ENCODE measurements around the gene ATP6V0C.

The ATP6V0C gene

DNA sequence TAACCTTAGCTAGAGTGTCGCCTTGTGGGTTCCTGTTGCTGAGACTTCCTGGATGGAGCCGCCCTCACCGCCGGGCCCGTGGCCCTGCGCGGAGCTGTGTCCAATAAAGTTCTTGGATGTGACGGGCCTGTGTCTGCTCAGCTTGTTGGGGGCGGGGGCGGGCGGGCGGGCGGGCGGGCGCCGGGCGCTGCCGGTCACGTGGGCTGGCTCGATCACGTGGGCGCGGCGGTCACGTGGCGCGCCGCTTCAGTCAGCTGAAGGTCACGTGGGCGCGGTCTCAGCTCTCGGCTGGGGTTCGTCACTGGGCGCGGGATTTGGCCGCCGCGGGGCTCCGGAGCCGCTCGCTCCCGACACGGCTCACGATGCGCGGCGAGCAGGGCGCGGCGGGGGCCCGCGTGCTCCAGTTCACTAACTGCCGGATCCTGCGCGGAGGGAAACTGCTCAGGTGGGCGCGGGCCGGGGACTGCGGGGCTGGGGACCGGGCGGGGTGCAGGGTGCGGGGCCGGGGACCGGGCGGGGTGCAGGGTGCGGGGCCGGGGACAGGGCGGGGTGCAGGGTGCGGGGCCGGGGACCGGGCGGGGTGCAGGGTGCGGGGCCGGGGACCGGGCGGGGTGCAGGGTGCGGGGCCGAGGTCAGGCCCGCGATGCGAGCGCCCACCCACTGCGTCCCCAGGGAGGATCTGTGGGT, 6.5 kb downstream of the ATP6V0C start, which contains the start of gene AMDHD2:
AMDHD2 (plus strand) TSS at position 275 of the 687 bp plus-strand sequence; CDS start at position 363, 88 bp downstream.
- Histone ChIP-seq H3K9ac (ENCODE audit: low read depth in 1 of 2, low read length in 2 of 2) (peak within 1 kb of the TSS; percentile 43 to 57), H3K4me3 (ENCODE audit: low read depth in 1 of 2, low read length in 2 of 2) (peak within 1 kb of the TSS; percentile 73 to 74), H3K9me3 (ENCODE audit: control insufficient read depth in 1 of 2, low read length in 2 of 2) (no peaks in the 10 kb centered on the region), H3K27me3 (ENCODE audit: control insufficient read depth in 1 of 2, insufficient read depth in 2 of 2, low read length in 2 of 2) (no peaks in the 10 kb centered on the region), H3K27ac (ENCODE audit: low read depth, low read length) (peak within 1 kb of the TSS; percentile 63), H3K36me3 (ENCODE audit: control insufficient read depth in 1 of 2, insufficient read depth in 2 of 2, low read length in 2 of 2) (peaks cover 0 to 18% of the 10 kb centered on the region in 2 donors), H3K4me1 (ENCODE audit: control insufficient read depth in 1 of 2, insufficient read depth in 2 of 2, low read length in 2 of 2) (peaks cover 69 to 75% of the 10 kb centered on the region in 2 donors)

- Histone ChIP-seq H3K9ac (ENCODE audit: low read depth in 1 of 2, low read length in 2 of 2) (peak overlapping the region; percentile 43 to 57), H3K4me1 (ENCODE audit: control insufficient read depth in 1 of 2, insufficient read depth in 2 of 2, low read length in 2 of 2) (peaks cover 62 to 68% of the 10 kb centered on the region in 2 donors), H3K36me3 (ENCODE audit: control insufficient read depth in 1 of 2, insufficient read depth in 2 of 2, low read length in 2 of 2) (peaks cover 0 to 18% of the 10 kb centered on the region in 2 donors)
These were observed 7.2 kb downstream of the ATP6V0C start for GRCh38 chr16:2520784-2521531.

DNA sequence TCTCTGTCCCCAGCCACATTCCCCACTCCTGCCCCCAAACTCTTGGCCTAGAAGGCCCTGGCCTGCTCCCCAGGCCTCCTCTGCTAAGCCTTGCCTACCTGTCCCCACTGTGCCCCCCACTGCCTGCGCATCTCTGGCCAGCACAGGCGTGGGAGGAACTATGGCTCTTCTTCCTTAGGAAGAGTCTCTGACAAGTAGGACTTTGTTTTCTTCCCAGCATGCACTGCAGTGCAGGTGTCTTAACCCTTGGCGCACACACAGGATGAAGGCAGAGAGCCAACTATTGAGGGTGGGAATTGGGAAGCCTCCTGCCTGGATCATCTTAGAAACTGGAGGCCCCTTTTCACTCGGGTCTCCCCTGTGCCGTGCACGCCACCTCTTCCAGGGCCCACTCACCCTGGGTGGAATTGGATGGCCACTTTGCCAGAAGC, 10.1 kb downstream of the ATP6V0C start:
- peak overlapping the region; percentile 10 for H3K27ac ChIP-seq (ENCODE audit: low read depth, low read length)
- no peaks in the 10 kb centered on the region for H3K9me3 ChIP-seq (ENCODE audit: control insufficient read depth in 1 of 2, low read length in 2 of 2)
- H3K27me3 ChIP-seq (ENCODE audit: control insufficient read depth in 1 of 2, insufficient read depth in 2 of 2, low read length in 2 of 2): no peaks in the 10 kb centered on the region
- H3K4me3 ChIP-seq (ENCODE audit: low read depth in 1 of 2, low read length in 2 of 2): peak overlapping the region; percentile 42 to 50
- peaks cover 8 to 35% of the 10 kb centered on the region in 2 donors for H3K36me3 ChIP-seq (ENCODE audit: control insufficient read depth in 1 of 2, insufficient read depth in 2 of 2, low read length in 2 of 2)
- peaks cover 34 to 42% of the 10 kb centered on the region in 2 donors for H3K4me1 ChIP-seq (ENCODE audit: control insufficient read depth in 1 of 2, insufficient read depth in 2 of 2, low read length in 2 of 2)
- peak overlapping the region; percentile 13 to 20 for H3K9ac ChIP-seq (ENCODE audit: low read depth in 1 of 2, low read length in 2 of 2)

More at GRCh38 chr16:2520784-2521531, 7.2 kb downstream of the ATP6V0C start:
- peak overlapping the region; percentile 42 for H3K27ac ChIP-seq (ENCODE audit: low read depth, low read length)
- H3K9me3 ChIP-seq (ENCODE audit: control insufficient read depth in 1 of 2, low read length in 2 of 2): no peaks in the 10 kb centered on the region
- H3K4me3 ChIP-seq (ENCODE audit: low read depth in 1 of 2, low read length in 2 of 2): peak overlapping the region; percentile 73 to 74
- H3K27me3 ChIP-seq (ENCODE audit: control insufficient read depth in 1 of 2, insufficient read depth in 2 of 2, low read length in 2 of 2): no peaks in the 10 kb centered on the region

- H3K4me1 ChIP-seq (ENCODE audit: control insufficient read depth in 1 of 2, insufficient read depth in 2 of 2, low read length in 2 of 2): peaks cover 28 to 36% of the 10 kb centered on the region in 2 donors
- peaks cover 8 to 35% of the 10 kb centered on the region in 2 donors for H3K36me3 ChIP-seq (ENCODE audit: control insufficient read depth in 1 of 2, insufficient read depth in 2 of 2, low read length in 2 of 2)
- H3K27me3 ChIP-seq (ENCODE audit: control insufficient read depth in 1 of 2, insufficient read depth in 2 of 2, low read length in 2 of 2): no peaks in the 10 kb centered on the region
- H3K9ac ChIP-seq (ENCODE audit: low read depth in 1 of 2, low read length in 2 of 2): peak overlapping the region; percentile 13 to 20
- no peaks in the 10 kb centered on the region for H3K9me3 ChIP-seq (ENCODE audit: control insufficient read depth in 1 of 2, low read length in 2 of 2)
- H3K27ac ChIP-seq (ENCODE audit: low read depth, low read length): peak overlapping the region; percentile 50
- H3K4me3 ChIP-seq (ENCODE audit: low read depth in 1 of 2, low read length in 2 of 2): peak overlapping the region; percentile 42 to 50
These were observed 10.7 kb downstream of the ATP6V0C start for GRCh38 chr16:2524339-2524938.

DNA sequence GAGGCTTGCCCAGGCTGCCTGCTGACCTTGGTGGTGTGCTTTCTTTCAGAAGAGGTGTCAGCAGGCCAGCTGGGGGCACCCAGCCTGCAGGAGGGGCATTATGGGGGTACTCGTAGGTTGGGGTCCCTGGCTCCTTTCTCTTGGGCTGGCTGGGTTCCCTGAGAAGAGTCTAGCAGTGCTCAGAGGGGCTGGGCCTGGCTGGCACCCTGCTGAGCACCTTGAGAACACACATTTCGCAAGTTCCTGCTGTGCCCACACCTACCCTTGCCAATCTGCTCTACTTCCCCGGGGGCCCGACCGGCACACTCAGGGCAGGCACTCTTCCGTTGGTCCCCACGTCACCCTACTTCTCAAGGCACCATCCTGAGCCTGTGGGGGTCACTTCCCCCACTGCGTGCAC, 12.4 kb downstream of the ATP6V0C start:
- Histone ChIP-seq H3K9me3 (ENCODE audit: control insufficient read depth in 1 of 2, low read length in 2 of 2) (no peaks in the 10 kb centered on the region), H3K36me3 (ENCODE audit: control insufficient read depth in 1 of 2, insufficient read depth in 2 of 2, low read length in 2 of 2) (peaks cover 11 to 41% of the 10 kb centered on the region in 2 donors), H3K4me1 (ENCODE audit: control insufficient read depth in 1 of 2, insufficient read depth in 2 of 2, low read length in 2 of 2) (peaks cover 20 to 36% of the 10 kb centered on the region in 2 donors), H3K4me3 (ENCODE audit: low read depth in 1 of 2, low read length in 2 of 2) (no peak overlapping the region), H3K27me3 (ENCODE audit: control insufficient read depth in 1 of 2, insufficient read depth in 2 of 2, low read length in 2 of 2) (no peaks in the 10 kb centered on the region), H3K9ac (ENCODE audit: low read depth in 1 of 2, low read length in 2 of 2) (no peak overlapping the region), H3K27ac (ENCODE audit: low read depth, low read length) (no peak overlapping the region)

DNA sequence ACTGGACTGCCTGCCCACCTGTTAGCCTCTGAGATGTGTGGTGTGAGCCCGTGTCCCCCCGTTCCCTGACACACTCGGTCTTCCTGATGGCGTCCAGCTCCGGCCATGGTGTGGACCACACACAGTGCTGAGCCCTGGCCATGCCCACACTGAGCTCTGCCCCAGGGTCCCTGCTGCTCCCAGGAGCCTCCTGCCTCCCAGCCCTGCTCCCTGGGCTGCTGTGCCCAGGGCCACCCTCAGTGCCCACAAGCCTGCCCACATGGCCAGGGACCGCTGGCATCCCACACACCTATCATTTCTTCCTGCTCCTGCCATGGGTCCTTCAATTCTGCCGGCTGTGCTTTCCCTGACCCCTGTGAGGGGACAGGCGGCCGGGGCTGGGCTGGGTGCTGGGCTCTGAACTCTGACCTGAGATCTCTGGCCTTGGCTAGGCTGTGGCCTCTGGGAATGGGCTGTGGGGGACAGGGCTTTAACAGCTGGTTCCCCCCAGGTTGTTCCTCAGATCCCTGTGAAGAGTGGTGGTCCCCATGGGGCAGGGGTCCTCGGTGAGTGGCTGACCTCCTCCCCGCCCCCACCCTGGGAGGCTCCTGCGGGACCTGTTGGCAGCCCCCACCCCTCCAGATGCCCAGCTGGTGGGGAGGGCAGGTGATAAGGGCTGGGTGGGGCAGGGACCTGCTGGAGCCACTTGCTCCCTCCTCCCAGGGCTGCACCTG, 13.5 kb downstream of the ATP6V0C start:
- Histone ChIP-seq H3K36me3 (ENCODE audit: control insufficient read depth in 1 of 2, insufficient read depth in 2 of 2, low read length in 2 of 2) (peaks cover 11 to 41% of the 10 kb centered on the region in 2 donors), H3K9ac (ENCODE audit: low read depth in 1 of 2, low read length in 2 of 2) (no peak overlapping the region)

GRCh38 chr16:2527784-2528100, 14.0 kb downstream of the ATP6V0C start:
- H3K36me3 ChIP-seq (ENCODE audit: control insufficient read depth in 1 of 2, insufficient read depth in 2 of 2, low read length in 2 of 2): peaks cover 11 to 41% of the 10 kb centered on the region in 2 donors
- H3K27me3 ChIP-seq (ENCODE audit: control insufficient read depth in 1 of 2, insufficient read depth in 2 of 2, low read length in 2 of 2): no peaks in the 10 kb centered on the region
- H3K9me3 ChIP-seq (ENCODE audit: control insufficient read depth in 1 of 2, low read length in 2 of 2): no peaks in the 10 kb centered on the region
- no peak overlapping the region for H3K27ac ChIP-seq (ENCODE audit: low read depth, low read length)
- peaks cover 21 to 37% of the 10 kb centered on the region in 2 donors for H3K4me1 ChIP-seq (ENCODE audit: control insufficient read depth in 1 of 2, insufficient read depth in 2 of 2, low read length in 2 of 2)
- no peak overlapping the region for H3K9ac ChIP-seq (ENCODE audit: low read depth in 1 of 2, low read length in 2 of 2)
- no peak overlapping the region for H3K4me3 ChIP-seq (ENCODE audit: low read depth in 1 of 2, low read length in 2 of 2)

More for the DNA sequence above, 13.5 kb downstream of the ATP6V0C start:
- H3K27me3 ChIP-seq (ENCODE audit: control insufficient read depth in 1 of 2, insufficient read depth in 2 of 2, low read length in 2 of 2): no peaks in the 10 kb centered on the region
- peaks cover 21 to 37% of the 10 kb centered on the region in 2 donors for H3K4me1 ChIP-seq (ENCODE audit: control insufficient read depth in 1 of 2, insufficient read depth in 2 of 2, low read length in 2 of 2)
- H3K4me3 ChIP-seq (ENCODE audit: low read depth in 1 of 2, low read length in 2 of 2): no peak overlapping the region
- no peak overlapping the region for H3K27ac ChIP-seq (ENCODE audit: low read depth, low read length)
- H3K9me3 ChIP-seq (ENCODE audit: control insufficient read depth in 1 of 2, low read length in 2 of 2): no peaks in the 10 kb centered on the region

DNA sequence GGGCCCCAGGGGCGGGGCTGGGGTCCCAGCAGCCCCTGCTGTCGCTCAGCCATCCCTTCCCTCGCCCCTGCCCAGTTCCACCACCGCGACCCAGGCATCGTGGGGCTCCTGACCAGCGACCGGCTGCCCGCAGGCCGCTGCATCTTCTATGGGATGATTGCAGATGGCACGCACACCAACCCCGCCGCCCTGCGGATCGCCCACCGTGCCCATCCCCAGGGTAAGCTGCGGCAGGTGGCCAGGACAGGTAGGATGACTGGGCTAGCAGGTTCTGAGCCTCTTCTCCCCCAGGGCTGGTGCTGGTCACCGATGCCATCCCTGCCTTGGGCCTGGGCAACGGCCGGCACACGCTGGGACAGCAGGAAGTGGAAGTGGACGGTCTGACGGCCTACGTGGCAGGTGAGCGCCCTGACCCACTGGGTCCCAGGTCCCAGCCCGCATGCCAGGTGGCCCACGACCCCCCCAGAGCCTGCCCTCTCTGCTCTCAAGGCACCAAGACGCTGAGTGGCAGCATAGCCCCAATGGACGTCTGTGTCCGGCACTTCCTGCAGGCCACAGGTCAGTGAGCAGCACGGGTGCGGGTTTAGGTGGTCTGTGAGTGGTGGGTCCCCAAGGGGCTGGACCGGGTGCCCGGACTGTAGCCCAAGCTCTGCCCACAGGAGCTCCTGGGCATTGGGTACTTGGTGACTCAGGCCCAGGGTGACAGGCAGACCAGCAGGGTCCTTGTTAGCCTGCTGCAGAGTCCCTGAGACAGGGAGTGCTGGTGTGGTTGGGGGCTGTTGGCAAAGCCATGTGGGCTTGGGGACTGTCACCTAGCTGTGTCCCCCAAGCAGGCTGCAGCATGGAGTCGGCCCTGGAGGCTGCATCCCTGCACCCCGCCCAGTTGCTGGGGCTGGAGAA, 14.7 kb downstream of the ATP6V0C start:
- peaks cover 11 to 36% of the 10 kb centered on the region in 2 donors for H3K36me3 ChIP-seq (ENCODE audit: control insufficient read depth in 1 of 2, insufficient read depth in 2 of 2, low read length in 2 of 2)
- H3K4me3 ChIP-seq (ENCODE audit: low read depth in 1 of 2, low read length in 2 of 2): no peak overlapping the region
- no peaks in the 10 kb centered on the region for H3K27me3 ChIP-seq (ENCODE audit: control insufficient read depth in 1 of 2, insufficient read depth in 2 of 2, low read length in 2 of 2)
- H3K9ac ChIP-seq (ENCODE audit: low read depth in 1 of 2, low read length in 2 of 2): no peak overlapping the region
- H3K27ac ChIP-seq (ENCODE audit: low read depth, low read length): no peak overlapping the region
- peaks cover 18 to 31% of the 10 kb centered on the region in 2 donors for H3K4me1 ChIP-seq (ENCODE audit: control insufficient read depth in 1 of 2, insufficient read depth in 2 of 2, low read length in 2 of 2)
- H3K9me3 ChIP-seq (ENCODE audit: control insufficient read depth in 1 of 2, low read length in 2 of 2): no peaks in the 10 kb centered on the region
